ENCODE data around the gene CTIF. TPM values are rescaled to one million over a fixed set of nuclear protein-coding genes. Genes with fewer than 3 reads are reported as not detected.

CTIF gene
- total RNA-seq, 4 donors from 2014 or later, result 29.0 to 61.5 (median 37.7) TPM

DNA sequence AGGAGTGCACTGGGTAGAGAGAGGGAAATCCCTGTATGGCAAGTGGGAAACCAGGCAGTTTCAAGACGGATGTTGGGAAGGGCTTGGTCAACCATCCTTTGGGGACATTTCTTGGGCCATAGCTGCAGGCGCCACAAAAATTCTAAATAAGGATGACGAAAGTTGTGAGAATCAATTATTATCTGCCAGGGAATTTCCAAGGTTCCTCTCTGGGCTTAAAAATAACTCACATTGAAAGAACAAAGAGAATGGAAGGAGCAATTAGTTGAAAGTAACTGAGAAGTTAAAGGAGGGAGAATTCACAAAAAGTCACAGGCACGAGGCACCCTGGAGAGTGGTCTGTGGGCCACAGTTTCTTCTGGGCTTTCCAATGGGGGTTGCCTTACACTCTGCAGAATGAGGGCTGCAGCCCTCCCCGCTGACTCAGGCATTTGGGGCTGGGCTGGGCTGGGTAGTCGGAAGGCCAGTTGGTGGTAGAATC lies 216.2 kb downstream of the CTIF start:
- H3K27ac ChIP-seq, result no peak overlapping the region
- TF ChIP-seq POLR2AphosphoS5 (IDR thresholded peaks at IDR 0.05), result no peak
- TF ChIP-seq, protein P1, sequence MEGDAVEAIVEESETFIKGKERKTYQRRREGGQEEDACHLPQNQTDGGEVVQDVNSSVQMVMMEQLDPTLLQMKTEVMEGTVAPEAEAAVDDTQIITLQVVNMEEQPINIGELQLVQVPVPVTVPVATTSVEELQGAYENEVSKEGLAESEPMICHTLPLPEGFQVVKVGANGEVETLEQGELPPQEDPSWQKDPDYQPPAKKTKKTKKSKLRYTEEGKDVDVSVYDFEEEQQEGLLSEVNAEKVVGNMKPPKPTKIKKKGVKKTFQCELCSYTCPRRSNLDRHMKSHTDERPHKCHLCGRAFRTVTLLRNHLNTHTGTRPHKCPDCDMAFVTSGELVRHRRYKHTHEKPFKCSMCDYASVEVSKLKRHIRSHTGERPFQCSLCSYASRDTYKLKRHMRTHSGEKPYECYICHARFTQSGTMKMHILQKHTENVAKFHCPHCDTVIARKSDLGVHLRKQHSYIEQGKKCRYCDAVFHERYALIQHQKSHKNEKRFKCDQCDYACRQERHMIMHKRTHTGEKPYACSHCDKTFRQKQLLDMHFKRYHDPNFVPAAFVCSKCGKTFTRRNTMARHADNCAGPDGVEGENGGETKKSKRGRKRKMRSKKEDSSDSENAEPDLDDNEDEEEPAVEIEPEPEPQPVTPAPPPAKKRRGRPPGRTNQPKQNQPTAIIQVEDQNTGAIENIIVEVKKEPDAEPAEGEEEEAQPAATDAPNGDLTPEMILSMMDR (IDR thresholded peaks at IDR 0.05), result no peak
- no peak for TF ChIP-seq POLR2A (IDR thresholded peaks at IDR 0.05)
- no peak for TF ChIP-seq EP300 (IDR thresholded peaks at IDR 0.05)
- H3K9me3 ChIP-seq, result no peaks in the 10 kb centered on the region
- no peak overlapping the region for H3K4me3 ChIP-seq
- WGBS, result 53% methylated on average over 6 of the region's 6 CpGs
- H3K4me1 ChIP-seq, result peaks cover 15% of the 10 kb centered on the region
- no peaks in the 10 kb centered on the region for H3K27me3 ChIP-seq
- DNase-seq (ENCODE audit: low spot score in 2 of 2), result no peak
- H3K36me3 ChIP-seq, result peaks cover 18% of the 10 kb centered on the region

DNA sequence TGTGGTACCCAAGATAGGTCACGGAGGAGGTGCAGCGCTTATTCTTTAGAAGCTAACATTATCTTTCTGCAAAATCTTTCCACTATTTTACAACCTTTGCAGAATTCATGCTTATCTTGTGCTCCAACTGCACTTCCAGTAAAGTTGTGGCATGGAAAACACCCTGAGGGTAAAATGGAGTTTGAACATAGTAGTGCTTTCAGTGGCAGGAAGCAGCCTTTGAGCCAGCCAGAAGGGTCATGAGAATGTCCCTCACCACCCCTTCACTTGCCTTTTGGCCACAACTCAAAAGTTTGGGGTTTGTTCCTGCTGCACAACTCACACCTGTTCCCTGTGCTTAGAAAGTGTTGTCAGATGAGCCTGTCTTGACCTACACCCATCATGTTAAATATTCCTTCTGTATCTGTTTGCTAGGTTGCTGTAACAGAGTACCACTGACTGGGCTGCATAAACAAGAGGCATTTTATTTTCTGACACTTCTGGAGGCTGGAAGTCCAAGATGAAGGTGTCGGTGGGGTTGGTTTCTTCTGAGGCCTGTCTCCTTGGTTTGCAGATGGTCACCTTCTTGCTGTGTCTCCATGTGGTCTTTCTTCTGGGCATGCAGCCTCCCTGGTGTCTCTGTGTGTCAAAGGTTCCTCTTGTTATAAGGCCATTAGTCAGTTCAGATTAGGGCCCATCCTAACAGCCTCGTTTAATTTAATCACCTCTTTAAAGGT lies 217.8 kb downstream of the CTIF start:
- H3K4me3 ChIP-seq, result no peak overlapping the region
- H3K4me1 ChIP-seq, result peaks cover 7% of the 10 kb centered on the region
- H3K27me3 ChIP-seq, result no peaks in the 10 kb centered on the region
- H3K36me3 ChIP-seq, result peaks cover 31% of the 10 kb centered on the region
- TF ChIP-seq, protein P1 (IDR thresholded peaks at IDR 0.05), result no peak
- no peak for TF ChIP-seq POLR2A (IDR thresholded peaks at IDR 0.05)
- TF ChIP-seq EP300 (IDR thresholded peaks at IDR 0.05), result no peak
- H3K27ac ChIP-seq, result no peak overlapping the region
- no peak for DNase-seq (ENCODE audit: low spot score in 2 of 2)
- WGBS, result 73% methylated on average over 4 of the region's 4 CpGs
- no peaks in the 10 kb centered on the region for H3K9me3 ChIP-seq

DNA sequence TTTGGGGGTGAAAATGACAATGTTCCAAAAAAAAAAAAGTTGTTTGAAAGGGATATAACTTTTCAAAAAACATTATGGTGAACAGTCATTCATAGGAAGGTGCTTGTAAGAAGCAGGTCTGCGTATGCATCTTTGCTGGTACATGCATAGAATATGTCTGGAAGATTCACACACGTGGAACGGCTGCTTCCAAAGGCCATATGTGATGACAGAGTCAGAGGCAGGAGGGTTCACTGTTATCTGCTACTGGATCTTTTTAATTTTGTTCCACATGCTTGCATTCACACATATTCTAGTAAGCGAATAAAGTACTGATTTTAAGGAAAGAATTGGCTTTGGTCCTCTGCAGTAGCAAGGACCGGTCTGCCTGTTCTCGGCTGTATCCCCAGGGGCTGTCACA lies 218.5 kb downstream of the CTIF start:
- peaks cover 38% of the 10 kb centered on the region for H3K36me3 ChIP-seq
- no peaks in the 10 kb centered on the region for H3K27me3 ChIP-seq
- peaks cover 7% of the 10 kb centered on the region for H3K4me1 ChIP-seq
- no peaks in the 10 kb centered on the region for H3K9me3 ChIP-seq
- no peak overlapping the region for H3K27ac ChIP-seq
- WGBS, result 89% methylated on average over 6 of the region's 6 CpGs
- H3K4me3 ChIP-seq, result no peak overlapping the region
- TF ChIP-seq, protein P1 (IDR thresholded peaks at IDR 0.05), result no peak
- TF ChIP-seq POLR2AphosphoS5 (IDR thresholded peaks at IDR 0.05), result no peak
- TF ChIP-seq EP300 (IDR thresholded peaks at IDR 0.05), result no peak
- no peak for TF ChIP-seq POLR2A (IDR thresholded peaks at IDR 0.05)
- no peak for DNase-seq (ENCODE audit: low spot score in 2 of 2)

DNA sequence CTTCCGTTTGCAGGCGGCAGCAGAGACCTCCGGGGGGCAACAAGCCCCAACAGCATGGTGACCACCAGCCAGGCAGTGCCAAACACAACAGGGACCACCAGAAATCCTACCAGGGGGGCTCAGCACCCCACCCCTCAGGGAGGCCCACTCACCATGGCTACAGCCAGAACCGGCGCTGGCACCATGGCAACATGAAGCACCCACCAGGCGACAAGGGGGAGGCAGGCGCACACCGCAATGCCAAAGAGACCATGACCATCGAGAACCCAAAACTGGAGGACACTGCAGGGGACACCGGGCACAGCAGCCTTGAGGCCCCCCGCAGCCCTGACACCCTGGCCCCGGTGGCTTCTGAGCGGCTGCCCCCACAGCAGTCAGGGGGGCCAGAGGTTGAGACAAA lies 219.1 kb downstream of the CTIF start:
- H3K27ac ChIP-seq, result no peak overlapping the region
- no peak for DNase-seq (ENCODE audit: low spot score in 2 of 2)
- WGBS, result 100% methylated on average over 8 of the region's 13 CpGs
- H3K4me3 ChIP-seq, result no peak overlapping the region
- peaks cover 7% of the 10 kb centered on the region for H3K4me1 ChIP-seq
- no peaks in the 10 kb centered on the region for H3K9me3 ChIP-seq
- TF ChIP-seq, protein P1 (IDR thresholded peaks at IDR 0.05), result no peak
- TF ChIP-seq POLR2A (IDR thresholded peaks at IDR 0.05) (no peak), EP300 (IDR thresholded peaks at IDR 0.05) (no peak), POLR2AphosphoS5 (IDR thresholded peaks at IDR 0.05) (no peak)
- H3K36me3 ChIP-seq, result peaks cover 43% of the 10 kb centered on the region
- H3K27me3 ChIP-seq, result no peaks in the 10 kb centered on the region

DNA sequence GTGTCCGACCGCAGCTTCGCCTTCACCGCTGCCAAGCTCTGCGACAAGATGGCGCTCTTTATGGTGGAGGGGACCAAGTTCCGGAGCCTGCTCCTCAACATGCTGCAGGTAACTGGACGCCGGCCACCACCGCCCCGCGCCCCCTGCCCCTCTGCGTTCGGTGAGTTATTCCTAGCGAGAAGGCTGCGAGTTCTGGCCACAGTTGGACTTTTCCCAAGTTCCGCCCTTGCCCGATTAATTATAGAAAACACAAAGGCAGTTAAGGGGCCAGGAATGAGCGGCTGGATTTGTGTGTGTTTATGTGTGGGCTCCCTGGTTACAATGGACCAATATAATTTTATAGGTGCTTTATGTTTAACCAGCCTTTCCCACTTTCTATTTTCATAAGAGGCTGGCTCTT lies 222.8 kb downstream of the CTIF start:
- over 99% methylated on average over 15 of the region's 19 CpGs for WGBS
- peaks cover 53% of the 10 kb centered on the region for H3K36me3 ChIP-seq
- peaks cover under 1% of the 10 kb centered on the region for H3K4me1 ChIP-seq
- H3K4me3 ChIP-seq, result no peak overlapping the region
- H3K9me3 ChIP-seq, result no peaks in the 10 kb centered on the region
- H3K27ac ChIP-seq, result no peak overlapping the region
- TF ChIP-seq POLR2AphosphoS5 (IDR thresholded peaks at IDR 0.05), result no peak
- H3K27me3 ChIP-seq, result no peaks in the 10 kb centered on the region
- DNase-seq (ENCODE audit: low spot score in 2 of 2), result no peak
